HCT116 (cell line): ENCODE results near the gene LDLRAD4.

Experiments
- CEBPB ChIP-seq: IDR thresholded peaks from 2 replicates; pipeline ENCODE4 v1.6.1; 2012; ENCODE audit warnings: low read depth
- EZH2 ChIP-seq: fragments of 200-600 bp; sonication (generic); IDR thresholded peaks from 2 replicates; pipeline ENCODE4 v1.6.1; 2017; ENCODE audit warnings: antibody characterized with exemption, mixed run types
- EZH2phosphoT487 ChIP-seq: fragments of 200-600 bp; IDR thresholded peaks from 2 replicates; pipeline ENCODE4 v1.6.1; 2018; ENCODE audit warnings: antibody characterized with exemption, borderline replicate concordance
- POLR2A ChIP-seq: IDR thresholded peaks from 2 replicates; pipeline ENCODE4 v1.7.0; 2011; ENCODE audit warnings: borderline replicate concordance; ENCODE audit not compliant: insufficient read depth, insufficient read length; ENCODE audit errors: extremely low read depth
- POLR2AphosphoS5 ChIP-seq: IDR thresholded peaks from 2 replicates; pipeline ENCODE4 v1.6.1; 2011; ENCODE audit warnings: mild to moderate bottlenecking, low read depth, low read length, moderate library complexity
- RAD21 ChIP-seq: IDR thresholded peaks from 2 replicates; pipeline ENCODE4 v1.6.1; 2012; ENCODE audit warnings: low read depth, mild to moderate bottlenecking
- SIN3A ChIP-seq: IDR thresholded peaks from 2 replicates; pipeline ENCODE4 v1.6.1; 2012; ENCODE audit warnings: low read depth
- SP1 ChIP-seq: IDR thresholded peaks from 2 replicates; pipeline ENCODE4 v1.6.1; 2012; ENCODE audit warnings: low read depth
- YY1 ChIP-seq: IDR thresholded peaks from 2 replicates; pipeline ENCODE4 v1.6.1; 2011; ENCODE audit warnings: low read length, low read depth, moderate library complexity, mild to moderate bottlenecking; ENCODE audit not compliant: insufficient replicate concordance; ENCODE audit errors: extremely low read depth
- ZNF274 ChIP-seq: fragments of 200-500 bp; sonication (Bioruptor generic); IDR thresholded peaks from 2 replicates; pipeline ENCODE4 v1.6.1; 2014; ENCODE audit warnings: mild to moderate bottlenecking, low read depth, low read length, inconsistent platforms
- TF ChIP-seq, protein P1 (sequence below), 3 experiments: fragments of 200-600 bp in 1 of 3; sonication (generic) in 1 of 3; IDR thresholded peaks in 2 of 3; conservative IDR thresholded peaks in 1 of 3; 2 replicates each; pipeline ENCODE4 v1.5.1; 2012 to 2017; ENCODE audit warnings: low read depth in 2 of 3, low read length in 2 of 3, antibody characterized with exemption in 1 of 3, borderline replicate concordance in 1 of 3, control low read depth in 1 of 3, mild to moderate bottlenecking in 1 of 3, mixed read lengths in 1 of 3, mixed run types in 1 of 3, moderate library complexity in 1 of 3; ENCODE audit not compliant: insufficient read depth in 1 of 3
- TF ChIP-seq, protein P2 (sequence below): IDR thresholded peaks from 2 replicates; pipeline ENCODE4 v1.6.1; 2012; ENCODE audit warnings: low read depth
- TF ChIP-seq, protein P3 (sequence below): IDR thresholded peaks from 2 replicates; pipeline ENCODE4 v1.6.1; 2011; ENCODE audit warnings: mild to moderate bottlenecking, low read length, moderate library complexity; ENCODE audit not compliant: insufficient replicate concordance; ENCODE audit errors: extremely low read depth
- TF ChIP-seq, protein P4 (sequence below): IDR thresholded peaks from 2 replicates; pipeline ENCODE4 v1.6.1; 2012

DNA sequence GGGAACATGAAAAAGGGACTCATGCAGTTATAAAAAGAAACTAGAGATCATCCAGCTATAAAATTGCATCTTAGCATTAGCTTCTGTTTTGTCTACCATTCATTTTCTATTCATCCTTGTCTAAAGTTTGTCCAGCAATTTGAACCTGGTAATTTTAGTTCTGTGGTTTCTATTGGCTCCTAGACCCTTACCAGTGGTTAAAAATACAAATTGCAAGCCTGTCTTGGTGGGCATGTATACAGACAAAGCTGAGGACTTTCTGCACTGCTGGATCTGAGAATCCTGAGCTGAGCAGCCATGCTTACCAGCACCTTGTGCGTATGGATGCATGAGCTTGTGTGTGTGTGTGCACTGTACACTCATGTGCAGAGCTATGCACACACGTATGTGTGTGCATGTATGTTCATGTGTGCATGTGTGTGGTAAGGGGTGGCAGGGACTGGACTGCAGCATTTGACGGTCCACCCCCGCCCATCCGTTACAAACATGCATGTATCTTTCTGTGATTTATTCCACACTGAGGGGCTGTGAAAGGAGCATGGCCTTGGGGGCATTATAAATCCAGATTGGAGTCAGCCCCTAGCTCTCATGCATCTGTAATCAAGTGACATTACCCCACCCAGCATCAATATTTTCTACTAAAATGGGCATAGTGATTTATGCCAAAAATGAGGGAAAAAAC lies 363.1 kb downstream of the LDLRAD4 start:
- TF ChIP-seq, protein P1, sequence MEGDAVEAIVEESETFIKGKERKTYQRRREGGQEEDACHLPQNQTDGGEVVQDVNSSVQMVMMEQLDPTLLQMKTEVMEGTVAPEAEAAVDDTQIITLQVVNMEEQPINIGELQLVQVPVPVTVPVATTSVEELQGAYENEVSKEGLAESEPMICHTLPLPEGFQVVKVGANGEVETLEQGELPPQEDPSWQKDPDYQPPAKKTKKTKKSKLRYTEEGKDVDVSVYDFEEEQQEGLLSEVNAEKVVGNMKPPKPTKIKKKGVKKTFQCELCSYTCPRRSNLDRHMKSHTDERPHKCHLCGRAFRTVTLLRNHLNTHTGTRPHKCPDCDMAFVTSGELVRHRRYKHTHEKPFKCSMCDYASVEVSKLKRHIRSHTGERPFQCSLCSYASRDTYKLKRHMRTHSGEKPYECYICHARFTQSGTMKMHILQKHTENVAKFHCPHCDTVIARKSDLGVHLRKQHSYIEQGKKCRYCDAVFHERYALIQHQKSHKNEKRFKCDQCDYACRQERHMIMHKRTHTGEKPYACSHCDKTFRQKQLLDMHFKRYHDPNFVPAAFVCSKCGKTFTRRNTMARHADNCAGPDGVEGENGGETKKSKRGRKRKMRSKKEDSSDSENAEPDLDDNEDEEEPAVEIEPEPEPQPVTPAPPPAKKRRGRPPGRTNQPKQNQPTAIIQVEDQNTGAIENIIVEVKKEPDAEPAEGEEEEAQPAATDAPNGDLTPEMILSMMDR (IDR thresholded peaks at IDR 0.05 in 2 of 3, conservative IDR thresholded peaks at IDR 0.05 in 1 of 3; ENCODE audit: borderline replicate concordance in 1 of 3, insufficient read depth in 1 of 3, low read depth in 2 of 3, low read length in 2 of 3), result no peak
- TF ChIP-seq SP1 (no peak), EZH2phosphoT487 (no peak), POLR2AphosphoS5 (no peak), POLR2A (no peak), ZNF274 (no peak), EZH2 (no peak), YY1 (no peak), RAD21 (no peak), SIN3A (no peak), CEBPB (no peak)
- TF ChIP-seq, protein P2, sequence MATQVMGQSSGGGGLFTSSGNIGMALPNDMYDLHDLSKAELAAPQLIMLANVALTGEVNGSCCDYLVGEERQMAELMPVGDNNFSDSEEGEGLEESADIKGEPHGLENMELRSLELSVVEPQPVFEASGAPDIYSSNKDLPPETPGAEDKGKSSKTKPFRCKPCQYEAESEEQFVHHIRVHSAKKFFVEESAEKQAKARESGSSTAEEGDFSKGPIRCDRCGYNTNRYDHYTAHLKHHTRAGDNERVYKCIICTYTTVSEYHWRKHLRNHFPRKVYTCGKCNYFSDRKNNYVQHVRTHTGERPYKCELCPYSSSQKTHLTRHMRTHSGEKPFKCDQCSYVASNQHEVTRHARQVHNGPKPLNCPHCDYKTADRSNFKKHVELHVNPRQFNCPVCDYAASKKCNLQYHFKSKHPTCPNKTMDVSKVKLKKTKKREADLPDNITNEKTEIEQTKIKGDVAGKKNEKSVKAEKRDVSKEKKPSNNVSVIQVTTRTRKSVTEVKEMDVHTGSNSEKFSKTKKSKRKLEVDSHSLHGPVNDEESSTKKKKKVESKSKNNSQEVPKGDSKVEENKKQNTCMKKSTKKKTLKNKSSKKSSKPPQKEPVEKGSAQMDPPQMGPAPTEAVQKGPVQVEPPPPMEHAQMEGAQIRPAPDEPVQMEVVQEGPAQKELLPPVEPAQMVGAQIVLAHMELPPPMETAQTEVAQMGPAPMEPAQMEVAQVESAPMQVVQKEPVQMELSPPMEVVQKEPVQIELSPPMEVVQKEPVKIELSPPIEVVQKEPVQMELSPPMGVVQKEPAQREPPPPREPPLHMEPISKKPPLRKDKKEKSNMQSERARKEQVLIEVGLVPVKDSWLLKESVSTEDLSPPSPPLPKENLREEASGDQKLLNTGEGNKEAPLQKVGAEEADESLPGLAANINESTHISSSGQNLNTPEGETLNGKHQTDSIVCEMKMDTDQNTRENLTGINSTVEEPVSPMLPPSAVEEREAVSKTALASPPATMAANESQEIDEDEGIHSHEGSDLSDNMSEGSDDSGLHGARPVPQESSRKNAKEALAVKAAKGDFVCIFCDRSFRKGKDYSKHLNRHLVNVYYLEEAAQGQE, result no peak
- TF ChIP-seq, protein P3, sequence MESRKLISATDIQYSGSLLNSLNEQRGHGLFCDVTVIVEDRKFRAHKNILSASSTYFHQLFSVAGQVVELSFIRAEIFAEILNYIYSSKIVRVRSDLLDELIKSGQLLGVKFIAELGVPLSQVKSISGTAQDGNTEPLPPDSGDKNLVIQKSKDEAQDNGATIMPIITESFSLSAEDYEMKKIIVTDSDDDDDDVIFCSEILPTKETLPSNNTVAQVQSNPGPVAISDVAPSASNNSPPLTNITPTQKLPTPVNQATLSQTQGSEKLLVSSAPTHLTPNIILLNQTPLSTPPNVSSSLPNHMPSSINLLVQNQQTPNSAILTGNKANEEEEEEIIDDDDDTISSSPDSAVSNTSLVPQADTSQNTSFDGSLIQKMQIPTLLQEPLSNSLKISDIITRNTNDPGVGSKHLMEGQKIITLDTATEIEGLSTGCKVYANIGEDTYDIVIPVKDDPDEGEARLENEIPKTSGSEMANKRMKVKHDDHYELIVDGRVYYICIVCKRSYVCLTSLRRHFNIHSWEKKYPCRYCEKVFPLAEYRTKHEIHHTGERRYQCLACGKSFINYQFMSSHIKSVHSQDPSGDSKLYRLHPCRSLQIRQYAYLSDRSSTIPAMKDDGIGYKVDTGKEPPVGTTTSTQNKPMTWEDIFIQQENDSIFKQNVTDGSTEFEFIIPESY, result no peak
- TF ChIP-seq, protein P4, sequence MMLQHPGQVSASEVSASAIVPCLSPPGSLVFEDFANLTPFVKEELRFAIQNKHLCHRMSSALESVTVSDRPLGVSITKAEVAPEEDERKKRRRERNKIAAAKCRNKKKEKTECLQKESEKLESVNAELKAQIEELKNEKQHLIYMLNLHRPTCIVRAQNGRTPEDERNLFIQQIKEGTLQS, result no peak
